CD4-positive, CD25-positive, alpha-beta regulatory T cell (primary cell): ENCODE measurements around the gene RAB23. TPM values are rescaled to one million over a fixed set of nuclear protein-coding genes. Genes with fewer than 3 reads are reported as not detected.

Experiments used
- ATAC-seq, 2 donors: fragments of 150-1000 bp; cut with Tn5 transposase; one replicate each; pipeline ENCODE4 v1.10.0; 2021; ENCODE audit warnings: low read depth in 2 of 2, moderate number of reproducible peaks in 2 of 2, moderate library complexity in 1 of 2
- DNase-seq, 3 donors: peaks; one replicate each; pipeline versions ENCODE4 v3.0.0 to v3.0.0-alpha.2; 2012 to 2022; ENCODE audit warnings: mixed read lengths in 1 of 3
- H3K27ac ChIP-seq: one replicate; pipeline ENCODE4 v1.7.0; 2013; ENCODE audit warnings: mild to moderate bottlenecking, low read length; ENCODE audit not compliant: insufficient read depth, poor library complexity, severe bottlenecking
- H3K27me3 ChIP-seq: one replicate; pipeline ENCODE4 v1.7.0; 2013; ENCODE audit warnings: low read length; ENCODE audit not compliant: control insufficient read depth, insufficient read depth
- H3K36me3 ChIP-seq: one replicate; pipeline ENCODE4 v1.7.0; 2013; ENCODE audit warnings: mild to moderate bottlenecking, low read length, moderate library complexity; ENCODE audit not compliant: control insufficient read depth, insufficient read depth
- H3K4me1 ChIP-seq: 2 replicates; pipeline ENCODE4 v1.7.0; 2013; ENCODE audit warnings: mild to moderate bottlenecking, low read length; ENCODE audit not compliant: insufficient read depth, control insufficient read depth, poor library complexity, severe bottlenecking
- H3K4me3 ChIP-seq: one replicate; pipeline ENCODE4 v1.7.0; 2013; ENCODE audit warnings: low read depth, mild to moderate bottlenecking, low read length, moderate library complexity
- H3K9me3 ChIP-seq, 2 experiments: 1 replicate in 1 of 2; 2 replicates in 1 of 2; pipeline ENCODE4 v1.7.0; 2013; ENCODE audit warnings: low read length in 2 of 2, mild to moderate bottlenecking in 1 of 2, moderate library complexity in 1 of 2; ENCODE audit not compliant: control insufficient read depth in 2 of 2
- H3K27ac Mint-ChIP-seq, 3 donors: one replicate each; pipeline ENCODE4 v1.8.0; 2020 to 2022; ENCODE audit warnings: mild to moderate bottlenecking in 3 of 3, mixed read lengths in 3 of 3, moderate library complexity in 2 of 3
- H3K27me3 Mint-ChIP-seq: one replicate; pipeline ENCODE4 v1.8.0; 2022; ENCODE audit warnings: mild to moderate bottlenecking, mixed read lengths
- H3K36me3 Mint-ChIP-seq: one replicate; pipeline ENCODE4 v1.8.0; 2020; ENCODE audit warnings: mixed read lengths
- H3K4me1 Mint-ChIP-seq, 4 donors: one replicate each; pipeline ENCODE4 v1.8.0; 2020 to 2022; ENCODE audit warnings: mixed read lengths in 4 of 4, mild to moderate bottlenecking in 1 of 4
- H3K4me3 Mint-ChIP-seq, 4 donors: one replicate each; pipeline ENCODE4 v1.8.0; 2020 to 2022; ENCODE audit warnings: mild to moderate bottlenecking in 4 of 4, mixed read lengths in 4 of 4, moderate library complexity in 3 of 4
- H3K9me3 Mint-ChIP-seq, 7 donors: one replicate each; pipeline ENCODE4 v1.8.0; 2020 to 2022; ENCODE audit warnings: mixed read lengths in 7 of 7, mild to moderate bottlenecking in 3 of 7, moderate library complexity in 2 of 7
- polyA plus RNA-seq, 4 donors: library from polyadenylated mRNA; unstranded; fragments of 300-500 nt; fragmentation: Illumina TruSeq; gene quantifications; one replicate each; pipeline ENCODE4 v1.2.3, GENCODE V29; 2021
- total RNA-seq: library from RNA; stranded (reverse); gene quantifications from one replicate; pipeline ENCODE4 v1.2.3, GENCODE V29; 2022

RAB23 gene
- total and polyA plus RNA-seq, 5 donors from 2014 or later: 0.07 to 0.56 (median 0.28) TPM; not detected in 1

DNA sequence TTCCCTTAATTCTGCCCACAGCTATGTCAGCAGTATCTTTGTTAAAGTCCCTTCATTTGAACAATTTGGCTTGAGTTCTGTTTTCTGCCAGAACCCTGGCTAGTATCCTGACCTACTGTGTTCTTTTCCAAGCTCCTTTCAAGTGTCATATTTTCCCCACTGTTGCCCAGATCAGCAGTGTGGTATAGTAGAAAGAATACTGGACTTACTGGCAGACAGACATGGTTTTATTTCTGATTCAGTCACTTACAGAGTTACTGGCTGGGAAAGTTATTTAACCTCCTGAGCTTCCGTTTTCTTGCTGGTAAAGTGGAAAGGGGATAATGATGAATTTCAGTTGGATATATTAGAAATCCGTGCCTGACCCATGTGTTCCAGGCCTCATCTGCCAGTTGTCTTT is 39.8 kb upstream of the RAB23 start:
- H3K4me3 Mint-ChIP-seq: no peak overlapping the region
- H3K36me3 Mint-ChIP-seq: no peaks in the 10 kb centered on the region
- no peaks in the 10 kb centered on the region for H3K4me1 Mint-ChIP-seq
- no peaks in the 10 kb centered on the region for H3K9me3 ChIP-seq
- H3K27ac ChIP-seq: no peak overlapping the region
- H3K27me3 Mint-ChIP-seq: peaks cover 9% of the 10 kb centered on the region
- no peak overlapping the region for H3K27ac Mint-ChIP-seq
- H3K36me3 ChIP-seq: no peaks in the 10 kb centered on the region
- no peak overlapping the region for H3K4me3 ChIP-seq
- no peak for ATAC-seq
- no peaks in the 10 kb centered on the region for H3K9me3 Mint-ChIP-seq
- no peaks in the 10 kb centered on the region for H3K27me3 ChIP-seq
- H3K4me1 ChIP-seq: no peaks in the 10 kb centered on the region
- DNase-seq: no peak

DNA sequence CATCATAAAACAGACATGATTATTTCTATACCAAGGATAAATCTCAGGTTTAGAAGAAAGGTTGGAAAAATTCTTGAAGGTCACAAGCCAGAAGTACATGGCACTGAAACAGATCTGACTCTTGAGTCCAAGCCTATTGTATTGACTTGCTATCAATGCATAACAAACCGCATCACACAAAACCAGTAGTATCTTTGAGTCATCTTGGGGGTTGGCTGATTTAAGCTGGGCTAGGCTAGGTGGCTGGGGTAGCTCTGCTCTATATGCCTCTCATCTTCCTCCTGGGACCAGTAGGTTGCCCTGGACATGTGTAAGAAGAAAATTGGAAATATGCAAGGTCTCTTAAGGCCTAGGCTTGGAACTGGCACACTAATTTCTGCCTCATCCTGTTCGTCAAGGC is 37.0 kb upstream of the RAB23 start:
- Histone ChIP-seq H3K4me1 (no peaks in the 10 kb centered on the region), H3K27me3 (no peaks in the 10 kb centered on the region), H3K27ac (no peak overlapping the region), H3K4me3 (no peak overlapping the region), H3K9me3 (no peaks in the 10 kb centered on the region), H3K36me3 (no peaks in the 10 kb centered on the region)
- H3K4me3 Mint-ChIP-seq: no peak overlapping the region
- H3K4me1 Mint-ChIP-seq: no peaks in the 10 kb centered on the region
- H3K27ac Mint-ChIP-seq: no peak overlapping the region
- no peak for ATAC-seq
- H3K27me3 Mint-ChIP-seq: peaks cover 12% of the 10 kb centered on the region
- peaks cover 0 to 2% (median 0%) of the 10 kb centered on the region in 7 donors for H3K9me3 Mint-ChIP-seq
- no peaks in the 10 kb centered on the region for H3K36me3 Mint-ChIP-seq
- no peak for DNase-seq

GRCh38 chr6:57257911-57258541 is 35.9 kb upstream of the RAB23 start:
- no peak for ATAC-seq
- Mint-ChIP-seq H3K4me3 (no peak overlapping the region), H3K4me1 (no peaks in the 10 kb centered on the region), H3K27ac (no peak overlapping the region), H3K36me3 (no peaks in the 10 kb centered on the region), H3K9me3 (peaks cover 0 to 2% (median 0%) of the 10 kb centered on the region in 7 donors), H3K27me3 (peaks cover 9% of the 10 kb centered on the region)
- no peak overlapping the region for H3K4me3 ChIP-seq
- H3K9me3 ChIP-seq: no peaks in the 10 kb centered on the region
- H3K27ac ChIP-seq: no peak overlapping the region
- no peaks in the 10 kb centered on the region for H3K4me1 ChIP-seq
- H3K36me3 ChIP-seq: no peaks in the 10 kb centered on the region
- peaks cover 3% of the 10 kb centered on the region for H3K27me3 ChIP-seq
- DNase-seq: no peak

DNA sequence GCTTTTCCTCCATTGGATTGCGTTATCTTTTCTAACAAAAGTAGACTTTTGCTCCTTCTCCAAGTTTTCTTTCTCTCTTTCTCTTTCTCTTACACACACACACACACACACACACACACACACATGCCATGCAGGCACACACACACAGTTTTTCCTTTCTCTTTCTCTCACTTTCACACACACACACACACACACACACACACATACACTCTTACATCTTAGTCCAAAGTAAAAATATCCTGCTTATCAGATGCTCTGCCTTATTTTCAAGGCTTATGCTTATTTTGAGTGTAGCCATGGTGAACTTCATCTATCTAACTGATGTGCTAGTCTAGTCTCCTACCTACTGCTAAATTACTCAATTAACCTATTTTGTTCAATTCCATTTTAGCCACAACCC is 34.4 kb upstream of the RAB23 start:
- H3K9me3 ChIP-seq: no peaks in the 10 kb centered on the region
- Mint-ChIP-seq H3K4me3 (no peak overlapping the region), H3K27ac (no peak overlapping the region), H3K9me3 (peaks cover 0 to 2% (median 0%) of the 10 kb centered on the region in 7 donors), H3K36me3 (no peaks in the 10 kb centered on the region), H3K27me3 (peaks cover 8% of the 10 kb centered on the region), H3K4me1 (no peaks in the 10 kb centered on the region)
- ATAC-seq (no peak), DNase-seq (no peak)
- H3K4me3 ChIP-seq: no peak overlapping the region
- H3K27ac ChIP-seq: no peak overlapping the region
- peaks cover 3% of the 10 kb centered on the region for H3K27me3 ChIP-seq
- H3K4me1 ChIP-seq: no peaks in the 10 kb centered on the region
- no peaks in the 10 kb centered on the region for H3K36me3 ChIP-seq

DNA sequence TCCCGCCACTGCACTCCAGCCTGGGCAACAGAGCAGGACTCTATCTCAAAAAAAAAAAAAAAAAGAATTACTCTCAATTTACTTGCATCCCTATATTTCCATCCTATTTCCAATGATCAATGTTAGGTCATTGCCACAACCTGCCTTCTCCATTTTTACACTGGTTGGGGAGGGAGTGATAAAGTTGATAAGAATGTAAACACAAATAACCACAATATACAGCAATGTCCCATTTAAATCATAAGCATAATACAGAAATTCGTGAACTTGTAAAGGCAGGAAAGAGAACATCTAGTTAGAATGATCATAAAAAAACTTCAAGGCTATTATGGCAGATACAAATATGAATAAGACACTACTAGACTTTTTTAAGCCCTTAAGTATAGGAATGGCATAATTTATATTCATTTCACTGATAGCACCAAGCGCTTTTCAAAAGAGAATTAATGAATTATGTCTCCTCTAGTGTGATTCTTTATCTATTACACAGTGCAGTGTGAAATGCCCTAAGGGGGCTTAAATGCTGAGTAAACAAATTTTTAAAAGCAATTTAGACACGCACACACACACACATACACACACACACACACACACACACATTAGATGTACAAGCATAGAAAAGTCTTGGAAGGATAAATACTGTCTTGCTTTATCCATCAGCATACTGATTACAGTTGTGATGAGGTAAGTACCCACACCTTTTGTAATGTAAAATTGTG is 33.5 kb upstream of the RAB23 start:
- ATAC-seq (no peak), DNase-seq (no peak)
- Histone ChIP-seq H3K27me3 (peaks cover 3% of the 10 kb centered on the region), H3K27ac (no peak overlapping the region), H3K9me3 (no peaks in the 10 kb centered on the region), H3K4me3 (no peak overlapping the region), H3K36me3 (no peaks in the 10 kb centered on the region), H3K4me1 (no peaks in the 10 kb centered on the region)
- peaks cover 0 to 2% (median 0%) of the 10 kb centered on the region in 7 donors for H3K9me3 Mint-ChIP-seq
- peaks cover 12% of the 10 kb centered on the region for H3K27me3 Mint-ChIP-seq
- H3K27ac Mint-ChIP-seq: no peak overlapping the region
- no peaks in the 10 kb centered on the region for H3K36me3 Mint-ChIP-seq
- no peak overlapping the region for H3K4me3 Mint-ChIP-seq
- H3K4me1 Mint-ChIP-seq: no peaks in the 10 kb centered on the region

DNA sequence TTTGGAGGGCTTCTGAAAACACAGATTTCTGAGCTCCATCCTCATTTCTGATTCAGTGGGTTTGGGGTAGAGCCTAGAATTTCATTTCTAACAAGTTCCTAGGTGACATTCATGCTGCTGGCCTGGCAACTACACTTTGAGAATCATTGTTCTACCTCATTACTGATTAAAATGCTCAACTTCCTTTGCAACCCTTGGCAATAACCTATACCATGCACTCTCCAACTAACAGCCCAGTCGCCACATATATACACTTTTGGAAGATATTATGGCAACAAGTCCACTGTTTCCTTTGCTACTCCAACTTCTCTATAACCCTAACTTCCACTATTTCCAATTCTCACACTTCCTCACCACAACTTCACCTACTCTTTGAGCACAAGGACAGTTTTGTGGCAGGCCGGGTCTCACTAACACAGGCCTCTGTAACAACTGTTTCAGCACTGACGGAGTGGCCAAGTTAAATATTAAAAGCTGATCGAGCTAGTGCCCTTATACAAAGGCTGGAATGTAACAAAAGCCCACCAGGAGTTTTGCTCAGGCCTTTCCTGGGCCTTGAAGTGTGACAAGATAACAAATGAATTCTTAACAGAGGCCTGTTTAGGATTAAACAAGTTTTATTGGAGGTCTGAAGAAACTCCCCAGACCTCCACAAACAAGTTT is 32.1 kb upstream of the RAB23 start:
- Mint-ChIP-seq H3K9me3 (peaks cover 0 to 2% (median 0%) of the 10 kb centered on the region in 7 donors), H3K36me3 (no peaks in the 10 kb centered on the region), H3K27me3 (peaks cover 12% of the 10 kb centered on the region), H3K4me3 (no peak overlapping the region), H3K27ac (no peak overlapping the region), H3K4me1 (no peaks in the 10 kb centered on the region)
- Histone ChIP-seq H3K4me1 (no peaks in the 10 kb centered on the region), H3K36me3 (no peaks in the 10 kb centered on the region), H3K4me3 (no peak overlapping the region), H3K27ac (no peak overlapping the region), H3K27me3 (peaks cover 3% of the 10 kb centered on the region), H3K9me3 (no peaks in the 10 kb centered on the region)
- no peak for DNase-seq
- no peak for ATAC-seq

GRCh38 chr6:57252975-57253374 is 30.9 kb upstream of the RAB23 start:
- H3K4me3 Mint-ChIP-seq: no peak overlapping the region
- DNase-seq (no peak), ATAC-seq (no peak)
- H3K36me3 Mint-ChIP-seq: no peaks in the 10 kb centered on the region
- H3K27ac ChIP-seq: no peak overlapping the region
- H3K9me3 ChIP-seq: no peaks in the 10 kb centered on the region
- H3K9me3 Mint-ChIP-seq: peaks cover 0 to 2% (median 0%) of the 10 kb centered on the region in 7 donors
- H3K27me3 Mint-ChIP-seq: peaks cover 12% of the 10 kb centered on the region
- no peak overlapping the region for H3K4me3 ChIP-seq
- H3K27me3 ChIP-seq: peaks cover 3% of the 10 kb centered on the region
- H3K4me1 Mint-ChIP-seq: no peaks in the 10 kb centered on the region
- H3K4me1 ChIP-seq: no peaks in the 10 kb centered on the region
- no peaks in the 10 kb centered on the region for H3K36me3 ChIP-seq
- peak overlapping the region in 1 of 3 donors; percentile 33 for H3K27ac Mint-ChIP-seq
